Prostate gland (tissue), 2 donors: ENCODE results near the gene RAD1.

Source experiments
- POLR2AphosphoS5 ChIP-seq: sonication (generic); formaldehyde crosslinking; IDR thresholded peaks from one replicate; pipeline ENCODE4 v1.6.1; 2017; ENCODE audit warnings: antibody characterized with exemption
- TF ChIP-seq, protein P1 (sequence below), 4 experiments: fragments of 200-600 bp in 2 of 4; fragments of 450-650 bp in 2 of 4; sonication (generic) in 2 of 4; IDR thresholded peaks; 1 replicate in 3 of 4; 2 replicates in 1 of 4; pipeline ENCODE4 v1.5.1; 2016 to 2019; ENCODE audit warnings: antibody characterized with exemption in 4 of 4, mild to moderate bottlenecking in 2 of 4, moderate library complexity in 2 of 4

DNA sequence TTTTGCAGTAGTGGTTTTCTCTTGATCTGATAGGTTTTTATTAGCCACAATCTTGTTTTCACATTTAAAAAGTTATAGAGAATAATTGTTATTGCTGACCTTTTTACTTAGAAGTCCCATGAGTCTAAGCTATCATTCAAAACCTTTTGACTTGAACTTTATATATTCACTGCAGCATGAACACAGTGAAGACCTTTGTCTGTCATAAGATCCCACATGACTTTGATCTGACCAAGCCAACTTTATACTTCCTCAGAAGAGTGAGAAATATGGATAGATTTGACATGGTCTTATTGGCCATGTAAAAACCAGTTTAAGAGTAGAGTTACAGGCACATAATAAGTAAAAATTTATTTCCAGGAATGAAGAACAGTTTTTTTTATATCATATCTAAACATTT lies 34.1 kb downstream of the RAD1 start:
- TF ChIP-seq, protein P1, sequence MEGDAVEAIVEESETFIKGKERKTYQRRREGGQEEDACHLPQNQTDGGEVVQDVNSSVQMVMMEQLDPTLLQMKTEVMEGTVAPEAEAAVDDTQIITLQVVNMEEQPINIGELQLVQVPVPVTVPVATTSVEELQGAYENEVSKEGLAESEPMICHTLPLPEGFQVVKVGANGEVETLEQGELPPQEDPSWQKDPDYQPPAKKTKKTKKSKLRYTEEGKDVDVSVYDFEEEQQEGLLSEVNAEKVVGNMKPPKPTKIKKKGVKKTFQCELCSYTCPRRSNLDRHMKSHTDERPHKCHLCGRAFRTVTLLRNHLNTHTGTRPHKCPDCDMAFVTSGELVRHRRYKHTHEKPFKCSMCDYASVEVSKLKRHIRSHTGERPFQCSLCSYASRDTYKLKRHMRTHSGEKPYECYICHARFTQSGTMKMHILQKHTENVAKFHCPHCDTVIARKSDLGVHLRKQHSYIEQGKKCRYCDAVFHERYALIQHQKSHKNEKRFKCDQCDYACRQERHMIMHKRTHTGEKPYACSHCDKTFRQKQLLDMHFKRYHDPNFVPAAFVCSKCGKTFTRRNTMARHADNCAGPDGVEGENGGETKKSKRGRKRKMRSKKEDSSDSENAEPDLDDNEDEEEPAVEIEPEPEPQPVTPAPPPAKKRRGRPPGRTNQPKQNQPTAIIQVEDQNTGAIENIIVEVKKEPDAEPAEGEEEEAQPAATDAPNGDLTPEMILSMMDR (IDR thresholded peaks at IDR 0.05): no peak
- TF ChIP-seq POLR2AphosphoS5: no peak
